ENCODE measurements around the gene NELL1.
"Not testable (repeated sequence)": the region's sequence is repeated elsewhere in the genome, so short reads cannot be mapped to it uniquely, and the experiment has no call there.

NELL1 gene

GRCh38 chr11:21110415-21110814 is 441.0 kb downstream of the NELL1 start:
- no peak for DNase-seq (ENCODE audit: low read depth)

GRCh38 chr11:21113876-21114275 is 444.5 kb downstream of the NELL1 start:
- no peak for DNase-seq (ENCODE audit: low read depth)

GRCh38 chr11:21116009-21116408 is 446.6 kb downstream of the NELL1 start:
- DNase-seq (ENCODE audit: low read depth), result no peak

GRCh38 chr11:21119411-21119810 is 450.0 kb downstream of the NELL1 start:
- no peak for DNase-seq (ENCODE audit: low read depth)

- no peak for DNase-seq (ENCODE audit: low read depth)
These were observed 452.6 kb downstream of the NELL1 start for GRCh38 chr11:21121991-21122390.

GRCh38 chr11:21122523-21122922 is 453.1 kb downstream of the NELL1 start:
- no peak for DNase-seq (ENCODE audit: low read depth)

DNA sequence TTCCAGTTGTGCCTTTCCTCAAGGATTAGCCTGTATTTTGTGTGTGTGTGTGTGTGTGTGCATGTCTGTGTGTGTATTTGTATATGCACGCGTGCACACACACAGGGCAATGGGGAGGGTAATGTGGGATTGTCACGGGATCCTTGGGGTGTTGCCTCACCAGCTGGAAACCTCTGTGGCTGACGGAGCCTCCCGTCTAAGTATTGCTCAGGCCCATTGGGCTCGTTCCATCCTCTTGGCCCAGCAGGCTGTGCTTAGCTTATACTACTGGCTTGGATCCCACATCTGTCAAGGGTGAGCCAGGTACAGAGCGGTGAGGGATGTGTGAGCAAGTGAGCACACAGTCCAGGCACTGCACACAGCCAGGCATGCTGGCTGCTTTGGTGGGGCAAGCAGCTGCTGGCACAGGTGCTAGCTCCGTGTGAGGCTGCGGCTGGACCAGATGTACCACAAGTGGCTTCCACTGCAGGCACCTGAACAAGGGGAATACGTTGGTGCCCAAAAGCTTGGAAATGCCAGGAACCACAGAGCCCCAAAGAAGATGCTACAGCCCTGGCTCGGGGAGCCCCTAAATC is 462.8 kb downstream of the NELL1 start:
- DNase-seq (ENCODE audit: low read depth), result no peak

GRCh38 chr11:21133244-21133643 is 463.9 kb downstream of the NELL1 start:
- DNase-seq (ENCODE audit: low read depth), result no peak

DNA sequence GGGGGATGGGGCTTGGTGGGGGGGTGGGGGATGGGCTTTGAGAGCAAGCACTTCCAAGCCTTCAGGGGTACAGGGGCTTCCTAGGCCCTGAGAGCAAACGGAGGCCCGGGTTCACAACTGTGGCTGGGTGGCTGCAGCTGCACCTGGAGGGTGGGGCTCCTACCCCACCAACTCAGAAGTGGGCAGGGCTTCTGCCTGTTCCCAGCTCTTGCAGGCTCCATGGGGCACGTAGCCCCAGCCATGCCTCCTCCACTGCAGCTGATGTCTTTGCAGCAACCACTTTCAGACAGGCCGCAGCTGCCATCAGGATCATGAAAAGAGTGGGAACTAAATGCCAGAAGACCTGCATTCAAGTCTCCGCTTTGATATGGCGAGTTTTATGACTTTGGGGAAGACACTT is 464.3 kb downstream of the NELL1 start:
- DNase-seq (ENCODE audit: low read depth), result no peak

- DNase-seq (ENCODE audit: low read depth), result no peak
These were observed 468.4 kb downstream of the NELL1 start for GRCh38 chr11:21137803-21138202.

DNA sequence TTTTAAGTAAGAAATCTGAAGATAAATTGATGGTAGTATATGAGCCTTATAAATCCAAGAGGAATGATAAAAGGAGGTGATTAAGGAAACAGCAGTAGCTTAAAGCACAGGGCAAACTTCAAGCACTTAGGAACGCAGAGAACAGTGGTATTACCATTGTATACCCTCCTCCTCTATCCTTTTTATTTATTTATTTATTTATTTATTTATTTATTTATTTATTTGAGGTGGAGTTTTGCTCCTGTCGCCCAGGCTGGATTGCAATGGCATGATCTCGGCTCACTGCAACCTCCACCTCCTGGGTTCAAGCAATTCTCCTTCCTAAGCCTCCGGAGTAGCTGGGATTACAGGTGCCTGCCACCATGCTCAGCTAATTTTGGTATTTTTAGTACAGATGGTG is 472.2 kb downstream of the NELL1 start:
- not testable (repeated sequence) for DNase-seq (ENCODE audit: low read depth)

DNA sequence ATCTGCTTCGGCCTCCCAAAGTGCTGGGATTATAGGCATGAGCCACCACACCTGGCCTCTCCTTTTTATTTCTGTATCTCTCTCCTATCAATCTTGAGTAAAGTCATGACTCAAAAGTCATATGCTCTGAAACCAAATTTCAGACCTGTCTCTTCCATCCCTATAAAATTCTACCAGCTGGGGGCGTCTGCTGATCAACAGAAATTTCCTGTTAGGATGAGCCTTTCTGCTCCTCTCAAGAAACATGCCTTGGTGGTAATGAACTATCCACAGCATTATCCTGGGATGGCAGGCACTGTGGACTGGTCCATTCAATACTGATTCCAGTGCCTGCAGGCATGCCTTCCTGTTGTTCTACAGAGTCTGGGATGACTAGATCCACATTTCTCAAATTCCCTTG is 472.6 kb downstream of the NELL1 start:
- no peak for DNase-seq (ENCODE audit: low read depth)

GRCh38 chr11:21144531-21144930 is 475.1 kb downstream of the NELL1 start:
- no peak for DNase-seq (ENCODE audit: low read depth)

GRCh38 chr11:21148376-21148775 is 479.0 kb downstream of the NELL1 start:
- no peak for DNase-seq (ENCODE audit: low read depth)

DNA sequence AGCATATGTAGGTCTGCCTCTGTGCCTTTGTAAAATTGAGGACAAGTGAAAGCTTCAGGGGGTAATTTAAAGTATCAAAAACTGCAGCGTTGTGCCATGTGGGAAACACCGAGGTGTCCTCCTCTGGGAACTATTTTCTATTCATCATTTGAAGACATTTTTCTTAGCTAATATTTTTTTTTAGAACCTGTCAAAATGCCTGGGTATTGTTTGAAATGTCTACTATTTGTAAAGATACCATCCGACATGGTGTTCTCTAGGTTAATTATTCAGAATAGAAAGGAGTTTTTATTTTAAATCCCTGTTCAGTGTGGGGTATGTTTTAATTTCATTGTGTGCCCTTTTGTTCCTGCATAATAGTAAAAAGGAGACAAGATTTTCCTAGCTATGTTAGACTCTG is 490.8 kb downstream of the NELL1 start:
- no peak for DNase-seq (ENCODE audit: low read depth)

DNA sequence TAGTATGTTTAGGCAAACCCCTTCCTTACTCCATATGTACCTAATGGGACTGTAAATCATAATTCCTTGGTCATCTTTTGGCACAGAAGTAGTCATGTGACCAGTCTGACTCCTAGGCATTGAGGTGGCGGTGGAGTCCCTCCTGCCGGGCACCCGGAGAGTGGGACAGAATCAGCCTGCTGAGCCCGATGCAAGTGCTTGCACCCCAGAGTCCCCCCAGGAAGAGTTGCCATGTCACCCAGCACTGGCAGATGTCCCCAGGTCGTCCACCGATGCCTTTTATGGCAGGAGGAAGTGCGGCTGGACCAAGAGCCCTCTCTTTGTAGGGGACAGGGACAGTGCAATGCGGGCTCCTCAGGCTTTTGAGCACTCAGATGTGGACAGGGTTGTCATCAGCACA is 500.3 kb downstream of the NELL1 start:
- DNase-seq (ENCODE audit: low read depth), result no peak

GRCh38 chr11:21173476-21173875 is 504.1 kb downstream of the NELL1 start:
- no peak for DNase-seq (ENCODE audit: low read depth)

DNA sequence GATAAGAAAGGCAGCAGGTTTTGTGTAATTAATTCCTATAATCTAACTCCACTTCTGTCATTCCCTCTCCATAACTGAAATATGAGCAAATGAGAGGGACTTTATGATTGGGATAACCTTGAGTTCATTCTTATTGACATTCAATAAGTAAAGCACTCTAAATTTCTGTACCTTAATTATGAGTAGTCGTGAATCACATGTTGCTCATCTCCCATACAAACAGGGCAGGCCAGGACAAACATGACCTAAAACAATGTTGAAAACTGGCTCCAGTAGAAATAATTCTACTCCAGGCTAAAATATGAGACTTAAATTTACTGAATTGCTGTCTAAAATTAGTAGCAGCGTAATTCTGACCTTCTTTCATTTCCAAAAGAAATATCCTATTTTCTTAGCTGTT is 505.4 kb downstream of the NELL1 start:
- DNase-seq (ENCODE audit: low read depth), result no peak

GRCh38 chr11:21177379-21177778 is 508.0 kb downstream of the NELL1 start:
- no peak for DNase-seq (ENCODE audit: low read depth)

GRCh38 chr11:21179770-21180169 is 510.4 kb downstream of the NELL1 start:
- DNase-seq (ENCODE audit: low read depth), result no peak

GRCh38 chr11:21180182-21180581 is 510.8 kb downstream of the NELL1 start:
- DNase-seq (ENCODE audit: low read depth), result no peak

DNA sequence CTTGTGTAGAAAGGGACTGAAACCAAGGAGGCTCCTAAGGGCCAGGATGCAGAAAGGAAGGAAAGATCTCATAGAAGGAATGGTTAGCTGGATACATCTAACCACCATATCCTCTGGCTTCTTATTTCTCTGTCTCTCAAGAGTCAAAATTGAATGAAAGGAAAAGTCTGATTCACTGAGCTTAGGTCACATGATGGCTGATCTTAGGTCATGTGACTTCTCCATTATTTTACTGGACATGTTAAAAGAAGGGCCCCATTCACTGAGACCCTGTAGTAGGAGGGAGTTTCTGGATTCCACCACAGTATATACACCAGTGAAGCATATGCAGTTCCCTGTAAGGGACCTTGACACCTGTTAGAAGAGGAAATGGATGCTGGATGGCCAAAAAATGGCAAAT is 516.6 kb downstream of the NELL1 start:
- no peak for DNase-seq (ENCODE audit: low read depth)

- DNase-seq (ENCODE audit: low read depth), result no peak
These were observed 520.8 kb downstream of the NELL1 start for GRCh38 chr11:21190181-21190580.

GRCh38 chr11:21195995-21196394 is 526.6 kb downstream of the NELL1 start:
- DNase-seq (ENCODE audit: low read depth), result no peak

DNA sequence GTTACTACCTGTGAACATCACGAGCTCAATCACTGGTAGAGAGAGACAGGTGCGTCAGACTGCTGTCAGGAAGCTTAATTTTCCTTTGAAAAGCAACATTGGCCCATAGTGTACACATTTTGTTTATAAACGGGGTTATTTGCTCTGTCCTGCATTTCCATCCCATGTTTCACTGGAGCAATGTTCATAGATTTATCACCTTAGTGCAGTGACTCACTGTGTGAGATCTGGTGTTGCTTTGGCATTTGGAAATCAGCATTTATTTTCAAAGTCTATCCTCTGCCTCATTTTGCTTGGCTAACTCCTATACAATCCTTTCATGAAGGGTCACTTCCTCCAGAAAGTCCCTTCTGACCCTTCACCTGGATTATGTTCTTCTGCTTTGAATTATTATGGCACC is 529.1 kb downstream of the NELL1 start:
- DNase-seq (ENCODE audit: low read depth), result no peak

All from stimulated activated CD8-positive, alpha-beta memory T cell treated with anti-CD3 and anti-CD28 coated beads, Interleukin-15, amount 100 ng/mL, for 1 hour (primary cell).